Endothelial cell of umbilical vein (primary cell): ENCODE measurements around the gene DCHS1. TPM values are rescaled to one million over a fixed set of nuclear protein-coding genes. Genes with fewer than 3 reads are reported as not detected.

ENCODE experiments used
- BruUV-seq: library from RNA; stranded (reverse); fragments of 400-500 nt; replicated peaks from 2 replicates; lab custom pipeline; 2021; lab: Mats Ljungman, UMichigan
- CTCF ChIA-PET: fragments of 300-600, 350-600 bp; sonication (Branson Sonifier 250); formaldehyde crosslinking; loops from one replicate; lab custom pipeline; 2021; ENCODE audit warnings: antibody characterized with exemption, inconsistent platforms; lab: Charles Lee
- POLR2A ChIA-PET: fragments of 300-600, 350-600 bp; sonication (Branson Sonifier 250); formaldehyde crosslinking; loops from one replicate; lab custom pipeline; 2021; ENCODE audit warnings: antibody characterized with exemption, inconsistent platforms; lab: Charles Lee
- DNase-seq: peaks from one replicate; pipeline ENCODE4 v3.0.0-alpha.2; 2011; ENCODE audit warnings: low read depth, low spot score
- FAIRE-seq: peaks from 2 replicates; lab custom pipeline; 2011; peaks lifted over from hg19 to GRCh38; lab: Jason Lieb, UNC
- H2AFZ ChIP-seq: 2 replicates; pipeline ENCODE4 v1.6.0; 2012; ENCODE audit warnings: low read depth, low read length, control low read depth, inconsistent platforms
- H3K27ac ChIP-seq: 2 replicates; pipeline ENCODE4 v1.5.1; 2011; ENCODE audit warnings: low read depth, mild to moderate bottlenecking, control low read depth, low read length, moderate library complexity; ENCODE audit not compliant: insufficient read depth
- H3K27me3 ChIP-seq, 2 experiments: 2 replicates each; pipeline versions ENCODE4 v1.6.0 to v1.6.1; 2011; ENCODE audit warnings: low read length in 2 of 2, mixed read lengths in 1 of 2; ENCODE audit not compliant: control insufficient read depth in 2 of 2, insufficient read depth in 2 of 2
- H3K36me3 ChIP-seq, 2 experiments: 2 replicates in 1 of 2; 3 replicates in 1 of 2; pipeline ENCODE4 v1.5.1; 2011; ENCODE audit warnings: low read length in 2 of 2, mild to moderate bottlenecking in 1 of 2, moderate library complexity in 1 of 2; ENCODE audit not compliant: control insufficient read depth in 2 of 2, insufficient read depth in 2 of 2; ENCODE audit errors: extremely low read depth in 1 of 2
- H3K4me1 ChIP-seq: 3 replicates; pipeline ENCODE4 v1.5.1; 2011; ENCODE audit warnings: mild to moderate bottlenecking, low read length; ENCODE audit not compliant: control insufficient read depth, insufficient read depth; ENCODE audit errors: extremely low read depth
- H3K4me2 ChIP-seq: 2 replicates; pipeline ENCODE4 v1.6.1; 2011; ENCODE audit warnings: low read length, control low read depth, mixed read lengths; ENCODE audit not compliant: insufficient read depth
- H3K4me3 ChIP-seq, 3 experiments: fragments of 200-600 bp in 1 of 3; sonication (generic), shearing (Covaris generic) in 1 of 3; replicated peaks in 1 of 3; 2 replicates each; pipeline ENCODE4 v1.5.1; 2011 to 2016; ENCODE audit warnings: control low read depth in 3 of 3, low read length in 3 of 3, mild to moderate bottlenecking in 2 of 3, inconsistent platforms in 1 of 3, low read depth in 1 of 3, moderate library complexity in 1 of 3; ENCODE audit not compliant: insufficient read depth in 1 of 3
- H3K79me2 ChIP-seq: 2 replicates; pipeline ENCODE4 v1.6.0; 2012; ENCODE audit warnings: low read length, inconsistent platforms; ENCODE audit not compliant: control insufficient read depth, insufficient read depth
- H3K9ac ChIP-seq: replicated peaks from 2 replicates; pipeline ENCODE3; 2011; ENCODE audit warnings: low read length, control low read depth; ENCODE audit not compliant: insufficient read depth; ENCODE audit errors: extremely low read depth
- H3K9me1 ChIP-seq: replicated peaks from 3 replicates; pipeline ENCODE4 v1.6.0; 2011; ENCODE audit warnings: mild to moderate bottlenecking, low read length; ENCODE audit not compliant: control insufficient read depth, insufficient read depth; ENCODE audit errors: extremely low read depth
- H3K9me3 ChIP-seq: replicated peaks from 2 replicates; pipeline ENCODE4 v1.5.1; 2012; ENCODE audit warnings: low read length, inconsistent platforms; ENCODE audit not compliant: control insufficient read depth, insufficient read depth
- H4K20me1 ChIP-seq: replicated peaks from 2 replicates; pipeline ENCODE3; 2011; ENCODE audit warnings: mild to moderate bottlenecking, low read length; ENCODE audit not compliant: control insufficient read depth, insufficient read depth; ENCODE audit errors: extremely low read depth
- CTCF ChIP-seq, 2 donors: IDR thresholded peaks; 1 replicate in 1 of 2; 2 replicates in 1 of 2; pipeline ENCODE4 v1.5.1; 2011; ENCODE audit warnings: low read length in 2 of 2, mild to moderate bottlenecking in 2 of 2, moderate library complexity in 2 of 2, control low read depth in 1 of 2, inconsistent platforms in 1 of 2, low read depth in 1 of 2; ENCODE audit not compliant: insufficient read depth in 1 of 2; ENCODE audit errors: extremely low read depth in 1 of 2
- EZH2 ChIP-seq: IDR thresholded peaks from 2 replicates; pipeline ENCODE4 v1.6.1; 2012; ENCODE audit warnings: borderline replicate concordance, low read depth, mild to moderate bottlenecking, moderate library complexity, low read length, inconsistent platforms; ENCODE audit not compliant: severe bottlenecking
- FOS ChIP-seq: IDR thresholded peaks from 2 replicates; pipeline ENCODE4 v1.6.1; 2011; ENCODE audit warnings: mild to moderate bottlenecking, low read length, moderate library complexity, borderline replicate concordance; ENCODE audit not compliant: insufficient read depth
- GATA2 ChIP-seq: IDR thresholded peaks from 2 replicates; pipeline ENCODE4 v1.7.0; 2011; ENCODE audit warnings: low read depth, mild to moderate bottlenecking, moderate library complexity, mixed read lengths, low read length; ENCODE audit not compliant: insufficient read length, insufficient read depth
- JUN ChIP-seq: IDR thresholded peaks from 2 replicates; pipeline ENCODE4 v1.6.1; 2011; ENCODE audit warnings: borderline replicate concordance, low read depth; ENCODE audit not compliant: insufficient read length, insufficient read depth
- MAX ChIP-seq: IDR thresholded peaks from 2 replicates; pipeline ENCODE4 v1.6.1; 2011; ENCODE audit not compliant: insufficient read depth, insufficient read length
- MYC ChIP-seq: IDR thresholded peaks from one replicate; pipeline ENCODE4 v1.6.1; 2011; ENCODE audit warnings: mild to moderate bottlenecking, low read depth, low read length
- POLR2A ChIP-seq: IDR thresholded peaks from 2 replicates; pipeline ENCODE4 v1.6.1; 2012; ENCODE audit warnings: low read depth, mild to moderate bottlenecking, control low read depth, low read length
- POLR2AphosphoS5 ChIP-seq: IDR thresholded peaks from 2 replicates; pipeline ENCODE4 v1.6.1; 2012; ENCODE audit warnings: low read depth, mild to moderate bottlenecking, control low read depth, low read length, moderate library complexity; ENCODE audit not compliant: insufficient read depth
- dilution Hi-C: fragments of 300-500 bp; cut with MboI; formaldehyde crosslinking; loops from one replicate; pipeline ENCODE4 v1.15.0; 2019; ENCODE audit warnings: low sequenced_read_pairs; ENCODE audit not compliant: extremely low pct_ligation_motif_present
- intact Hi-C: fragments of 100-400 bp; cut with micrococcal nuclease; formaldehyde crosslinking; loops from one replicate; pipeline ENCODE4 v1.10.0; 2022
- polyA plus RNA-seq, 4 experiments: library from polyadenylated mRNA; depleted of rRNA in 3 of 4; stranded (reverse) in 3 of 4; unstranded in 1 of 4; fragments of >200 nt; gene quantifications; 2 replicates each; pipeline versions ENCODE4 v1.2.1 to v1.2.3, GENCODE V29; 2011 to 2012; ENCODE audit warnings: missing spikeins in 1 of 4
- total RNA-seq: library from RNA; stranded (reverse); gene quantifications from 2 replicates; pipeline ENCODE4 v1.2.3, GENCODE V29; 2021

The DCHS1 gene
- total and polyA plus RNA-seq, 2 donors (not counting 3 experiments of a cell fraction or from before 2014, with no cell fraction given): 56.2 to 73.0 TPM

- no peak overlapping the region for H3K4me2 ChIP-seq
- no peaks in the 10 kb centered on the region for H3K79me2 ChIP-seq
- dilution Hi-C loops: no loop called here
- H2AFZ ChIP-seq: no peak overlapping the region
- DNase-seq: no peak
- BruUV-seq: no TSS peak
- ChIA-PET CTCF (interaction anchor here (3.8 kb wide), 1 partner anchor 42 kb away, joined by 19 read pairs; no protein-coding TSS in a partner anchor), POLR2A (no interaction called here)
- no peak overlapping the region for H3K9ac ChIP-seq
- no peak for TF ChIP-seq MAX
- TF ChIP-seq JUN: no peak
- TF ChIP-seq EZH2: no peak
- no peak for TF ChIP-seq FOS
- no peak for TF ChIP-seq POLR2A
- TF ChIP-seq GATA2: no peak
- no peak for TF ChIP-seq CTCF (IDR thresholded peaks at IDR 0.05; ENCODE audit: extremely low read depth in 1 of 2, insufficient read depth in 1 of 2, low read depth in 1 of 2, low read length in 2 of 2)
- TF ChIP-seq MYC: no peak
- no peak for TF ChIP-seq POLR2AphosphoS5
- H3K9me3 ChIP-seq: no peaks in the 10 kb centered on the region
- H3K36me3 ChIP-seq: peaks cover 5 to 59% of the 10 kb centered on the region in 2 experiments
- no peak overlapping the region for H3K27ac ChIP-seq
- no peaks in the 10 kb centered on the region for H4K20me1 ChIP-seq
- no peaks in the 10 kb centered on the region for H3K9me1 ChIP-seq
- intact Hi-C loops: no loop called here
- no peak for FAIRE-seq
- H3K27me3 ChIP-seq: no peaks in the 10 kb centered on the region
- H3K4me1 ChIP-seq: no peaks in the 10 kb centered on the region
- H3K4me3 ChIP-seq: no peak overlapping the region
Measured at GRCh38 chr11:6625832-6626420, 29.7 kb downstream of the DCHS1 start.
